HG03520 (cell line): ENCODE data around the gene ST6GALNAC6.

ENCODE experiments used
- ATAC-seq: cut with Tn5 transposase; IDR thresholded peaks from one replicate; pipeline ENCODE4 v1.9.1; 2021; ENCODE audit warnings: mild to moderate bottlenecking, moderate library complexity; ENCODE audit not compliant: unreplicated experiment

ST6GALNAC6 gene

DNA sequence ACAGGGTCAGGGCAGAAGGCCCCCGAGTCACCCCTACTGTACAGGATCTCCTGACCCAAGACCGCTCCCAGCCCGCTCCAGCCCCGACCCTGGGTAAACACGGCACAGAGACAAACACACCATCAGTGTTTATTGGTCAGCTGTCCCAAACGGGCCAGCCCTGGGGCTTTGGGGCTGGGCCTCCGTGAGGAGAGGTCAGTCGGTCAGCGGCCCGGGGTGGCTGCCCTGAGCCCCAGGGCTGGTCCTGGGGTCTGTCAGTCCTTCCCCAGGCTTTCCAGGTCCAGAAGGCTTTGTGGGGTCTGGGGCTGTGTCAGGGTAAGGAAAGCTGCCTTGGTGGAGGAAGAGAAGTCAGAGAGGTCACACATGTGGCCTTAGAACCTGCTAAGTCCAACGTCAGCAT, 35.6 kb upstream of the ST6GALNAC6 start:
- ATAC-seq, result no peak

DNA sequence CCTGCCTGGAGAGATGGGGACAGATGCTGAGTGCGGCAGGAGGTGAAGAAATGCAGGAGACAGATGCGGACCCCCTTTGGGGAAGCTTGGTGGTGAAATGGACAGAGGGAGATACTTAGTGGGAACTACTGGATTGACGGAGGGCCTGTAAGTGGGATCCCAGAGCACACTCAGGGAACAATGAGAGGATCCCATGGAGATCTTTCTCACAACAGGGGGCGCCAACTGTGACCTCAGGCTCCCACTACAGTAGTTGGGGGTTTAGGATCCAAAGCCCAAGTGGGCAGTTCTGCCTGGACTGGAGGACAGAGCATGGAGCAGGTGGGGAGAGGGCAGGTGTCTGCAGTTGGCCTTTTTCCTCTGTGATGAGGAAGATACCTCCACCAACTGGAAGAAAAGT, 34.8 kb upstream of the ST6GALNAC6 start:
- no peak for ATAC-seq

DNA sequence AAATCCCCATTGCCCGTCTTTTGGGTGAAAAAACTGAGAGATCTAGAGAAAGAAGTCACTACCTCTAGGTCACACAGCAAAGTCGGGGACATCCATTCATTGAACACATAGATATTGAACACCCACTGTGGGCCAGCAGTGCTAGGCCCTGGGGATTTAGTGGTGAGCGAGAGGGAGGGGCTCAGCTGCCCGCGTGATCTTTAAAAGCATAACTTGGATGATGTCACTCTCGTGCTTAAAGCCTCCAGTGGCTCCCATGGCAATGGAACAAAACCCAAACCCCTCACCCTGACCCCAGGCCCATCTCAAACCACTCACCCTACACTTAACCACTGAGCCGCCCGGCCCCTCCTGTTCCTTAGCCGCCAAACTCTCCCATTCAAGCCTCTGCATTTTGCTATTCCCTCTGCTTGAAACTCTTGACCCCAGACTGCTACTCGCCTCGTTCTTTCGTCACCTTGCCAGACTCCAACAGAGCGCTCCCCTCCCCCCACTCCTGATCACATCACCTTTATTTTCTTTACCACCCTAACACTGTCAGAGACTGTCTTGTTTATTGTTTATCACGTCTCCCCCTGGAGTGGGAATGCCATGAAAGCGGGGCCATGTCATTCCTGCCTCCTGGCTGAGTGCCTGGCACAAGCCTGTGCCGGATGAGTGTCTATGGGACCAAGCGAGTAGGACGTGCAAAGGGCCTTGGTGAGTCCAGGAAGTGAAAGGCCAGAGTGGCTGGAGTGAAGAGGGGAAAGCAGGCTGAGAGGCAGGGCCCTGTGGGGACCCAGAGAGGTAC, 31.9 kb upstream of the ST6GALNAC6 start:
- ATAC-seq, result peak; percentile 16

DNA sequence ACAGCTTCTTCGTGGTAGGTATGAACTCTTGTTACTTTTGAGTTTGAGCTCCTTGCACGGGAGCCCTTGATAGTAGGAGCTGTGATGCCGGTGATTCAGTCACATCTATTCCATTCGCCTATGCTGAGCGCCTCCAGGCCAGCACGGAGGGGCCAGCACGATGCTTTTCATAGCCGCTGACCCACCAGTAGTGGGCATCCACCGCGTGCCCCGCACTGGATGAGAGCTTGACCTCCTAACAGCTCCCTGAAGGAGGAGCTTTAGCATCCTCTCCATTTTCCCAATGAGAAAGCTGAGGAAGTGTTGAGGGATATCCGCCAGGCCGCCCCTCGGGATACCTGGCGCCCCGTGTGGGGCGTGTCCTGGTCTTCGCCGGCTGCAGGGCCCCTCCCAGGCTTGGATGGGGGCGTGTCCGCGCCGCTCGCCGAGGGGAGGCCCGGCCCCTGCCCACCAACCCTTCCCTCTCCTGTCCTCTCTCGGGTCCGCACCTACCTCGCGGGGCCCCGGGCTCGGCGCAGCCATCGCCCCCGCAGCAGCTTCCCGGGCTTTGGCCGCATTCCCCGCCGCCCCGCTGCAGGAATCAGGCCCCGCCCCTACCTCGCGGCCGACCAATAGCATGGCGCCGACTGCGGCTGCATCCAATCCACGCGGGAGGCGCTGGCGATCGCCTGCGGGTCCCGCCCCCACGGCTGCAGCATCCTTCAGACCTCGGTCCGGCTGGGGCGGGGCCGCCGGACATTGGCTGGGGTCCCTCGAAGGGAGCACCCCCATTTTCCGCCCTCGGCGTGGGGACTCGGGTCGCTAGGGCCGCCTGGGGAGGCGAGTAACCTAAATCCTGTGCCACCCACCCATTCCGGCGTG, 31.1 kb upstream of the ST6GALNAC6 start, which contains the start of gene PIP5KL1:
PIP5KL1 (minus strand) TSS at position 547 of the 861 bp plus-strand sequence; CDS start at position 522, 25 bp downstream.
- peak; percentile 80 for ATAC-seq

DNA sequence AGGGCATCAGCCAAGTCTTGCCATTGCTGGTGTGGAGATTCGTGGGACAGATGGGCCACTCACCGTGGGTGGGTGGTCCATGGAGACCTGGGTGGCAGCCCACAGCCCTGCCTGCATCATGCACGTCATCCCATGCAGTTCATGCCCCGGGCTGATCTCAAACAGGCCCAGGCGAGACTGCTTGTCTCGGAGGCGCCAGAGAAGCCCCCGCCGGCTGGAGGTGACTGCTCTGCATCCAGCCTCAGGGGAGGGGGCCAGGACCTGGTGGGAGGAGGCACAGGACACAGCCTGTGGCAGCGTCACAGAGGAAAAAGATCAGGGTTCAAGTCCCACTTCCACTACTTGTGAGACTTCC, 30.2 kb upstream of the ST6GALNAC6 start:
- no peak for ATAC-seq

DNA sequence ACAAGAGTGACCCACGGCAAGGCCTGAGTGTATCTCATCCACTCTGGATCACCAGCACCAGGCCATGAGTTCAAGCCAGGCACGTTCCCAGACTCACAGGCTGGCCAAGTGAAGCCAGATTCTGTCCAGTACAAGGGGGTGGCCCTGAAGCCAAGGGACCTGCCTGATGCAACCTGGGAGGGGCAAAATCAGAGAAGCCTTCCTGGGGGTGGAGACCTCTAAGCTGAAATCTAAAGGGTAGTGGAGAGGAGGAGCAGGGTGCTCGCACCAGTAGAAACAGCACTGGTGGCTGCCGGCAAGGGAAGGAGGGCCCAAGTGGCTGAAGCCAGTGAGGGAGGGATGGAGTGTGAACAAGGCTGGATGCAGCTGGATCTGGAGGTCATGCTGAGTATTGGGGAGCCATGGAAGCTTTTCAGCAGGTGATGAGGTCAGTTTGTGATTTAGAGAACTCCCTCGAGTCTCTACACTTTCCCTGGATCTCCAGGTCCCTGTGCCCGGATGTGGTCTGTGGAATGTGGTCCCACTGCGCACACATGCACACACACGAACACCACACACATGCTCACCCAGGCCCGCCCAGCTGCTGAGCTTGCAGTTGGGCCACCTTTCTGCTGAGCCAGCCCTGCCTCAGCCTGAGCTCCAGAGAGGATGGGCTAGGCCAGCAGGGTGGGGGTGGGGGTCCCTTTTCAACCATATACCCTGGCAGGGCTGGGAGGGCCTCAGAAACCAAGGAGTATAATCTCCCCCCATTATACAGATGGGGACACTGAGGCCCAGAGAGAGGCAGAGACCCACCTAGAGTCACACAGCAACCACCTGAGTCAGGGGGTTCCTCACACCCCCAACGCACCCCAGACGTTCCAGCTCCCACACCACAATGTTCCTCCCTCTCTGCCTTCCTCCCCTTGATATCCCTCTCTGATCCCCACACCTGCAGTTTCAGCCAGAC, 29.5 kb upstream of the ST6GALNAC6 start:
- no peak for ATAC-seq

DNA sequence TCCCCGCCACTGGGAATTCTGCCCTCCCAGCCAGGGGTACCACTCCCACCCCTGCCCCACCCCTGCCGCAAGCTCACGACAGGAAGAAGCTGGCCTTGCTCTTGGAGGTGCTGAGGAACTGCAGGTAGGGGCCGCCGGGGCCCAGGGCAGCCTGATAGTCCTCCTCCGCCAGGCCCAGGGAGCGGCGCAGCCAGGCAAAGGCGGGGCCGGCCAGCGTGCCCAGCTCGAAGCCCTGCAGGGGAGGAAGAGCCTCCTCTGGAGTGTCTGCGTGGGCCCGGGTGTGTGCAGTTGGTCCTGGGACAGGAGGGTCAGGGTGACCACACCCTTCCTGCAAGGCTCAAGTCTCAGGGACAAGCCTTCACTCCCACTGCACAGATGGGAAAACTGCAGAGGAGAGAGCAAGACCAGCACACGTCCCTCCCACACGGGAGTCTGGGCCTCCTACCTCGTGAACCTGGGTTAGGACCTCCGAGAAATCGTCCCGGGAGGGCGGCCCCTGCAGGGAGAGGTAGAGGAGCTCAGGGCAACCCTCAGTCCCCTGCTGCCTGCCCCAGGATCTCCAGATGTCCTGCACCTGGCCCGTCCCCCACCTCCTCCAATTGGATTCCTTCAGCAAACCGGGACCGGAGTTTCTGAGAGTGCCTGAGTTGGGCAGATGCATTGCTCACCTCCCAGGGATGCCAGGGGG, 28.7 kb upstream of the ST6GALNAC6 start:
- ATAC-seq, result no peak

DNA sequence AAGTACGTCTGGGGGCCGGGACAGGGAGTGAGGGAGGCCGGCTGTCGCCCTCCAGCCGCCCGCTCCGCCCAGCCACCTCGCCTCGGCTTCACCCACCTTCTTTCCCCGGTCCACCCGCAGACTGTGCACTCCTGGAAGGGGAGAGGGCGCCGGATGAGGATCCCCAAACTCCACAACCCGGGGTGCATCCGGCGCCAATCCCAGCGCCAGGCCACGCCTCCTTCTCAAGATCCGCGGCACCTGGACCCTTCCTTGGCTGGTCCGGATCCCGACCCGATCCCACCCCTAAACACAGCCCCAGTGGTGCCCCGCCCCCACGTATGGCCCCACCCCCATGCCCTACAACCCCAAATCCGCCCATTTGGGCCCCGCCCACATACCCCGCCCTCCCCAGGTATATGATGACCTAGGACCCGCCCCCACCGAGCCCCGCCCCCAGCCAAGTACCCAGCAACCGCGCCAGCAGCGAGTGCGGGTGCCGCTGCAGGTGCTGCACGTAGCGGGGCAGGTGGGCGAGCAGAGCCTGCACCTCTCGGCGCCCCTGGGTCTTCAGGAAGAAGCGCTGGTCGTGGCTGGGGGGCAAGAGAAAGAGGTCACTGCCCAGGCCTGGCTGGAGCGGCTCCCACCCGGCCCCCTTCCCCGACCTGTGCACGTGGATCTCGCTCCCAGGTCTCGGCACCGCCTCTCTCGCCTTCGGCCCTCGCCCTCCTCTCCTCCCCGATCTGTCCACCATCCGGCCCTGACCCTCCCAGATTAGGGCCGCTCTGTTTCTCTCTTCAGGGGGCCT, 28.0 kb upstream of the ST6GALNAC6 start:
- no peak for ATAC-seq

DNA sequence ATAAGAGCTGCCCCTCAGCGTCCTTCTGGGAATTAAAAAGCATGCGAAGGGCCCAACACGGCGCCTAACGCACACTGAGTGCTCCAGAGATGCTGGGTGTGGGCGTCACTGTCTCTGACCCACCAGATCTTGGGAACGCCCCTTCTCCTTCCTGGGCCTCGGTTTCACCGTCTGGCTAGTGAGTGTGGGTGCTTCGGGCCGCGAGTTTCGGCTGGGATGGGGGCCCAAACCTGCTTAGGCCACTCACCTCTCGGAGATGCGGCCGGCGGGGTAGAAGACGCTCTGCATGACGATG, 27.4 kb upstream of the ST6GALNAC6 start:
- ATAC-seq, result no peak

DNA sequence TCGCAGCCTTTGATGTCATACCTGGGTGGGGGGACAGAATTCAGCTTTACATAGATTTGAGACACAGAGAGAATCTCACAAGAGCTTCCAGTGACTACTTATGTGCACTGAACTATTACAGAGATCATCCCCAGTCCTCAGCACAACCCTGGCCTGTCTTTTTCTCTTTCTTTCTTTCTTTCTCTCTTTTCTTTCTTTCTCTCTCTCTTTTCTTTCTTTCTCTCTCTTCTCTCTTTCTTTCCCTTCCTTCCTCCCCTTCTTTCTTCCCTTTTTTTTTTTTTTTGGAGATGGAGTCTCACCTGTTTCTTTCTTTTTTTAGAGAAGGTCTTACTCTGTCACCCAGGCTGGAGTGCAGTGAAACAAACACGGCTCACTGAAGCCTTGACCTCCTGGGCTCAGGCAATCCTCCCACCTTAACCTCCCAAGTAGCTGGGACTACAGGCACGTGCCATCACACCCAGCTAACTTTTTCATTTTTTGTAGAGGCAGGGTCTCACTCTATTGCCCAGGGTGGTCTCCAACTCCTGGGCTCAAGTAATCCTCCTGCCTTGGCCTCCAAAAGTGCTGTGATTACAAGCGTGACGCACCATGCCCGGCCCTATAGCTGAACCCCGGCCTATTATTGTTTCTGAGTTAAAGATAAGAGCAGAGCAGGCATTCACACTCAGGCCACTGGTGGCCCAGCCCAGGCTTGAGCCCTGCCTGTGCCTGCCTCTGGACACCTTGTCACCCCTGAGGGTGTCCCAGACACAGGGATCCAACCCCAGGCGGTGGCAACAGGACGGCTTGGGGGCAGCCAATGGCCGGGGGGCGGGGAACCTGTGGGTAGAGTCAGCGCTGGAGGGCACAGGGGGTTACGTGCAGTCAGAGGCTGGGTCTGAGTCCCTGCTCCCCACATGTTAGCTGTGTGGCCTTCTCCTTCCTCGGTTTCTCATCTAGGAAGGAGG, 26.8 kb upstream of the ST6GALNAC6 start:
- ATAC-seq, result no peak

DNA sequence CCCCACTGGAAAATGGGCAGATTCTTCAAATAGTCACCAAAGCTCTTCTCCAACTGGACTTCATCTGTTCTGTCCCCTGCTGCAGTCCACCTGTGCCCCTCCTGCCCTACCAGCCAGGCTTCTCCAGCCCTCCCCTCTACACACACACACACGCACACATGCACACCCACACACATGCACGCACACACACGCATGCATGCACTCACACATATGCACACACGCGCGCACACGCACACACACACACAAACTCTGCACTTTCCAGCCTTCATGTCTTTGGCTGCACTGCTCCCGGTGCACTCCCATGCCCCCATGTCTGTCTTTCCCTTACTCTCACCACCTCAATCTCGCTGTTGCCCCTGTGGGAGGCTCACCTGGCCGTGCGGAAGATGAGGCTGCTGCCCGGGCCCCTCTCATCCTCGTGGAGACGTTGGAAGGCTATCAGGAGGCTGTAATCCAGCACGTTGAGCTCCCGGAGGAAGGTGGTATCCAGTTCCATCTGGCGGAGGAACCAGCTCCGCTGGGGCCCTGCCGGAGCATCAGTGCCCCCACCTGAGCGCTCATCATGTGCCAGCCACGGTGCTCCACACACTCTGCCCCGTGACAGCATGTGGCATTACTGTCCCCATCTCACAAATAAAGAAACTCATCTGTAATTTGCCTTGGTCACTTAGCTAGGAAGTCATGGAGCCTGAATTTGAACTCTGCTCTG, 25.5 kb upstream of the ST6GALNAC6 start:
- ATAC-seq, result no peak

DNA sequence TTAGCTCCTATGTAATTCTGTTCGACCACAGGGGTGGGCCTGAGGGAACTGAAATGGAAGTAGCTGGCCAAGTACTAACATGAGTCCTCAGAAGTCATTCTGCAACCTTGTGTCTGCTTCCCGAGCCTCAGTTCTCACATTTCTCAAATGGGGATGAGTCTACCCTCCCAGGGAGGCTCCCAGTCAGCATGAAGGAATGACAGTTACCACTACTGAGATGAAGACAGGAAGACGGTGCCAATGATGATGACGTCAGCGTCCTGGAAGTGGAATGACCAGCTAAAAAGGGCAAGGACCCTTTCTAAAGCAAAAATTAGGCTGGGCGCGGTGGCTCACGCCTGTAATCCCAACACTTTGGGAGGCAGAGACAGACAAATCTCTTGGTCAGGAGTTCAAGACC, 24.4 kb upstream of the ST6GALNAC6 start:
- no peak for ATAC-seq

DNA sequence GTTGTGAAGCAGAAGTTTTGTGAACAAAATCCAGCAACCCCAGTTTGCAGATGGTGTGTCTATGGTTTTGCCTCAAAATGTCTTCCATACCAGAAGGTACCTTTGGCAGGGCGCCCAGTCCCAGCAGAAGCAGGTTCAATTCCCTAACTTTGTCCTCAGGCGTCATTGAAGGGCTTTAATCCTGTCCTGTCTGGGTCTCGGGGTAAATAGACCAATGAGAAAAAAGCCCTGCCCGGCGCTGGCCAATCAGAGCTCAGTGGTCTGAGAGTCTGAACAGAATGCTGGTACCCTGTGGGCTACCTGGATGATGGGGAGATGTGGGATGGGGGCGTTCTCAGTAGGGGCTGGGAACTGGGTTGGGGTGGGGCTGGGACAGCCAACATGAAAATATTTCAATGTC, 23.6 kb upstream of the ST6GALNAC6 start:
- no peak for ATAC-seq

DNA sequence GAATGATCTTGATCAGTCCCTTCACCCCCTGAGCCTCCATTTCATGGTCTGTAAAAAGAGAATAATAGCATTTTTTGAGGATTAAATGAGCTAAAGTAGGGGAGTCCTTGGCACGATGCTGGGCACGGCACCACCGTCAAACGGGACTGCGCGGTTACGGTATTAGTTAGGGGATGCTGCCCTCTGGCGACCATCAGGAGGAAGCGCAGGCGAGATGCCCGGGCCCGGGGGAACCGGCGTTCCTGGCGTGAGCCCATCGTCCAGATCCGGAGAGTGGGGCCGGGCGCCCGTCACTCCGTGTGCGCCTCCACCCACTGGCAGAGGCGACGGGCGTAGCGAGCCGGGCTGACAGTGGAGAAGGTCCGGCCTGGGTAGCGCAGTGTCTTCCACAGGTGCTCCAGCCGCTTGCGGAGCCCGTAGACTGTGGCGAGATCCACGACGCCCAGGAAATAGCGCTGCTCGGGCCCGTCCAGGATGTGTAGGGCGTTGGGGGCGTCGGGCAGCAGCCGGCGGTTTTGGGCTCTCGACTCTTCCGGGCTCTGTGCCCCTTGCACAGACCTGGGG, 22.2 kb upstream of the ST6GALNAC6 start:
- ATAC-seq, result no peak

DNA sequence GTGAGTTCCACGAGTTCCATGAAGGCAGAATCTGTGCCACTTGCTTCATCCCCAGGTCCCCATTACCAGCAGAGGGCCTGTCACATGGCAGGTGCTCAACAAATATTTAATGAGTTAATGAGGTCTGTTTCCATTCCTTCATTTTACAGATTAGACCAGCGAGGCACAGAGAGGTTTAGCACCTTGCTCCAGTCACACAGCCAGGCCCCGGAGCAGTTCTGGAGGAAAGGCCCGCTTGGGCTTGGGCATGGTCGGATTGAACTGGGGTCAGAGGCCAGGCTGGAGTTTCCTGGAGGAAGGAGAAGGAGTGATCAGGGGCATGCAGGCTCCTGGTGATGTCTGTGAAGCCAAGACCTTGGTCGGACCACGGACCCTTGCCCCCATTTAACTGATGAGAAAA, 21.4 kb upstream of the ST6GALNAC6 start:
- no peak for ATAC-seq

DNA sequence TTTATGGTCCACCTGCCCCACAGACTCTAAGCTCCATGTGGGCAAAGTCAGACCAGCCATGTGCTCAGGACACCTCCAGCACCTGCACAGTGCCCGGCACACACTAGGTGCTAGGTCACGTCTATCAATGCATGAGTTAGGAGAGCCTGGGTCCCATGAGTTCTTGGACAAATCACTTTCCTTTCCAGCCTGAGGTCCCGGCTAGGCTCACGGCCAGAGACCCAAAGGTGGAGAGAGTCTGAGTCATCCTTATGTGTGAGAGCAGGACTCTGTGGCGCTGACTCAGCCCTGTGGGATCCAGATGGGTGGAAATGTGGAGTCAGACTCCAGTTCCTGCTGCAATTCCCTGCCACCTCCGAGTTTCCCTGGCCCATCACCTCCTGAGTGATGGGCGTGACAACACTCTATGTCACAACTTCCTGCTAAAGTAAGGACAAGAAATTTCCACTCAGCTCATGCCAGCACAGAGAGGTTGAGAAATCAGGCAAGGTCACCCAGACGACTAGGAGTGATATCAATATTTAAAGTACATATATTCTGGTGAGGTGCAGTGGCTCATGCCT, 19.9 kb upstream of the ST6GALNAC6 start:
- no peak for ATAC-seq
